Measurements from ENCODE around the gene SETX.

GRCh38 chr9:132234535-132234934, 120.3 kb downstream of the SETX start:
- TF ChIP-seq POLR2A (IDR thresholded peaks at IDR 0.05) (no peak), CTCF (IDR thresholded peaks at IDR 0.05) (no peak)

Measured in sigmoid colon (tissue), 3 donors.